H9 (cell line): Measurements from ENCODE around the gene GRM3. TPM values are rescaled to one million over a fixed set of nuclear protein-coding genes. Genes with fewer than 3 reads are reported as not detected.

Source experiments
- DNase-seq: peaks from one replicate; pipeline ENCODE4 v3.0.0-alpha.2; 2017
- H2AFZ ChIP-seq: one replicate; pipeline ENCODE4 v1.6.1; 2013; ENCODE audit warnings: mild to moderate bottlenecking, low read length, control low read depth, moderate library complexity
- H2AK5ac ChIP-seq: 2 replicates; pipeline ENCODE4 v1.6.1; 2013; ENCODE audit warnings: low read length, control low read depth, mixed read lengths; ENCODE audit not compliant: insufficient read length
- H2BK120ac ChIP-seq: one replicate; pipeline ENCODE4 v1.6.1; 2013; ENCODE audit warnings: low read depth, mild to moderate bottlenecking, low read length, control low read depth, inconsistent platforms; ENCODE audit not compliant: poor library complexity, severe bottlenecking
- H2BK12ac ChIP-seq: 2 replicates; pipeline ENCODE4 v1.6.1; 2013; ENCODE audit warnings: low read length, control low read depth, mixed read lengths, low read depth; ENCODE audit not compliant: insufficient read length
- H2BK15ac ChIP-seq: 2 replicates; pipeline ENCODE4 v1.6.1; 2013; ENCODE audit warnings: low read depth, low read length, control low read depth
- H2BK20ac ChIP-seq: one replicate; pipeline ENCODE4 v1.6.1; 2013; ENCODE audit warnings: low read depth, mild to moderate bottlenecking, low read length, control low read depth, inconsistent platforms; ENCODE audit not compliant: poor library complexity, severe bottlenecking
- H2BK5ac ChIP-seq: 2 replicates; pipeline ENCODE4 v1.6.1; 2013; ENCODE audit warnings: low read length, control low read depth, mixed read lengths; ENCODE audit not compliant: insufficient read length
- H3K14ac ChIP-seq: 2 replicates; pipeline ENCODE4 v1.6.1; 2013; ENCODE audit warnings: low read length, control low read depth; ENCODE audit not compliant: insufficient read depth
- H3K18ac ChIP-seq: 2 replicates; pipeline ENCODE4 v1.6.1; 2013; ENCODE audit warnings: low read depth, mild to moderate bottlenecking, mixed read lengths, low read length, control low read depth; ENCODE audit not compliant: insufficient read length
- H3K23ac ChIP-seq: 2 replicates; pipeline ENCODE4 v1.6.1; 2013; ENCODE audit warnings: low read length, control low read depth, mixed read lengths, low read depth; ENCODE audit not compliant: insufficient read length
- H3K23me2 ChIP-seq: 2 replicates; pipeline ENCODE4 v1.6.1; 2013; ENCODE audit warnings: low read depth, mild to moderate bottlenecking, mixed read lengths, low read length, control low read depth; ENCODE audit not compliant: insufficient read length, poor library complexity, severe bottlenecking
- H3K27ac ChIP-seq: 2 replicates; pipeline ENCODE4 v1.5.1; 2013; ENCODE audit warnings: low read length, control low read depth, mixed read lengths, low read depth; ENCODE audit not compliant: insufficient read length
- H3K27me3 ChIP-seq: 2 replicates; pipeline ENCODE4 v1.6.1; 2013; ENCODE audit warnings: low read length, control low read depth, inconsistent platforms; ENCODE audit not compliant: insufficient read depth
- H3K4ac ChIP-seq: 2 replicates; pipeline ENCODE4 v1.6.1; 2013; ENCODE audit warnings: low read depth, mild to moderate bottlenecking, control low read depth, inconsistent platforms, low read length, moderate library complexity
- H3K4me1 ChIP-seq: 2 replicates; pipeline ENCODE4 v1.6.1; 2013; ENCODE audit warnings: low read length, control low read depth, inconsistent platforms; ENCODE audit not compliant: insufficient read depth
- H3K4me2 ChIP-seq: 2 replicates; pipeline ENCODE4 v1.6.1; 2013; ENCODE audit warnings: low read length, control low read depth, mixed read lengths; ENCODE audit not compliant: insufficient read length, insufficient read depth
- H3K56ac ChIP-seq: 2 replicates; pipeline ENCODE4 v1.6.1; 2013; ENCODE audit warnings: low read depth, mild to moderate bottlenecking, mixed read lengths, low read length, control low read depth; ENCODE audit not compliant: insufficient read length
- H3K79me1 ChIP-seq: 2 replicates; pipeline ENCODE4 v1.6.1; 2013; ENCODE audit warnings: low read depth, mild to moderate bottlenecking, moderate library complexity, low read length, control low read depth, inconsistent platforms; ENCODE audit not compliant: insufficient read depth, poor library complexity, severe bottlenecking
- H3K79me2 ChIP-seq: 2 replicates; pipeline ENCODE4 v1.6.1; 2013; ENCODE audit warnings: low read length, control low read depth, inconsistent platforms; ENCODE audit not compliant: insufficient read depth
- H3K9ac ChIP-seq: 2 replicates; pipeline ENCODE4 v1.6.1; 2013; ENCODE audit warnings: low read length, control low read depth, mixed read lengths; ENCODE audit not compliant: insufficient read length; ENCODE audit errors: extremely low read depth
- H3K9me3 ChIP-seq: one replicate; pipeline ENCODE4 v1.6.1; 2013; ENCODE audit warnings: low read depth, low read length, inconsistent platforms; ENCODE audit not compliant: control insufficient read depth
- H3T11ph ChIP-seq: one replicate; pipeline ENCODE4 v1.6.1; 2013; ENCODE audit warnings: mild to moderate bottlenecking, low read length, control low read depth, inconsistent platforms
- H4K20me1 ChIP-seq: one replicate; pipeline ENCODE4 v1.6.1; 2013; ENCODE audit not compliant: control insufficient read depth, insufficient read length, insufficient read depth
- H4K5ac ChIP-seq: 2 replicates; pipeline ENCODE4 v1.6.1; 2013; ENCODE audit warnings: low read depth, mild to moderate bottlenecking, mixed read lengths, low read length, control low read depth; ENCODE audit not compliant: insufficient read length
- H4K8ac ChIP-seq: replicated peaks from 2 replicates; pipeline ENCODE4 v1.6.1; 2013; ENCODE audit warnings: low read length, control low read depth, mixed read lengths, low read depth; ENCODE audit not compliant: insufficient read length
- H4K91ac ChIP-seq: 2 replicates; pipeline ENCODE4 v1.6.1; 2013; ENCODE audit warnings: low read depth, mild to moderate bottlenecking, moderate library complexity, mixed read lengths, low read length, control low read depth; ENCODE audit not compliant: insufficient read length
- H3K27ac Mint-ChIP-seq, 3 experiments: 2 replicates in 2 of 3; 3 replicates in 1 of 3; pipeline ENCODE4 v1.8.0; 2020 to 2021; ENCODE audit warnings: mixed read lengths in 3 of 3, mild to moderate bottlenecking in 1 of 3, moderate library complexity in 1 of 3
- H3K27me3 Mint-ChIP-seq: 2 replicates; pipeline ENCODE4 v1.8.0; 2021; ENCODE audit warnings: low read depth, mild to moderate bottlenecking, moderate library complexity, mixed read lengths
- H3K36me3 Mint-ChIP-seq, 3 experiments: 2 replicates in 2 of 3; 3 replicates in 1 of 3; pipeline ENCODE4 v1.8.0; 2020 to 2021; ENCODE audit warnings: low read depth in 3 of 3, mixed read lengths in 3 of 3; ENCODE audit not compliant: insufficient read depth in 1 of 3
- H3K4me1 Mint-ChIP-seq, 2 experiments: 2 replicates each; pipeline ENCODE4 v1.8.0; 2020; ENCODE audit warnings: mixed read lengths in 2 of 2
- H3K4me3 Mint-ChIP-seq, 2 experiments: 2 replicates in 1 of 2; 3 replicates in 1 of 2; pipeline ENCODE4 v1.8.0; 2020 to 2021; ENCODE audit warnings: mild to moderate bottlenecking in 2 of 2, mixed read lengths in 2 of 2, moderate library complexity in 1 of 2
- H3K9me3 Mint-ChIP-seq, 2 experiments: 2 replicates in 1 of 2; 3 replicates in 1 of 2; pipeline ENCODE4 v1.8.0; 2020; ENCODE audit warnings: mild to moderate bottlenecking in 2 of 2, mixed read lengths in 2 of 2, moderate library complexity in 1 of 2
- CTCF ChIP-seq: fragments of 200-600 bp; sonication (generic); conservative IDR thresholded peaks from 3 replicates; pipeline ENCODE4 v1.8.0; 2021; ENCODE audit warnings: antibody characterized with exemption, mild to moderate bottlenecking
- WGBS: extraction: QIAGEN DNeasy Blood & Tissue Kit; methylation state at CpG from one replicate; pipeline ENCODE4 v1.1.7; 2013; ENCODE audit warnings: missing lambda C conversion rate, low lambda C conversion rate, mixed read lengths; ENCODE audit not compliant: insufficient read length; ENCODE audit errors: extremely low coverage; 5-methylcytosine and 5-hydroxymethylcytosine counted together
- total RNA-seq: library from RNA; stranded (reverse); gene quantifications from 2 replicates; pipeline ENCODE4 v1.2.1, GENCODE V29; 2021

Gene GRM3
- total RNA-seq, 1 experiment from 2014 or later = 0.15 TPM

- H3K36me3 Mint-ChIP-seq = peaks cover 0 to 5% (median 4%) of the 10 kb centered on the region in 3 experiments; a peak in 4 of 7 replicates
- Histone ChIP-seq H3K9ac (no peak overlapping the region), H2BK12ac (no peak overlapping the region), H3K27me3 (no peaks in the 10 kb centered on the region), H2AFZ (no peak overlapping the region), H3T11ph (no peak overlapping the region), H2AK5ac (no peak overlapping the region), H3K79me1 (no peaks in the 10 kb centered on the region), H2BK20ac (no peak overlapping the region), H3K18ac (no peak overlapping the region), H3K23me2 (no peaks in the 10 kb centered on the region), H3K4me1 (no peaks in the 10 kb centered on the region), H3K56ac (no peak overlapping the region), H3K23ac (no peak overlapping the region), H4K5ac (no peak overlapping the region), H3K9me3 (no peaks in the 10 kb centered on the region), H2BK120ac (no peak overlapping the region), H3K27ac (no peak overlapping the region), H3K79me2 (no peaks in the 10 kb centered on the region), H4K91ac (no peak overlapping the region), H3K4me2 (no peak overlapping the region), H4K8ac (no peak overlapping the region), H2BK5ac (no peak overlapping the region), H4K20me1 (no peaks in the 10 kb centered on the region), H3K14ac (no peak overlapping the region), H2BK15ac (no peak overlapping the region), H3K4ac (no peak overlapping the region)
- no peak for DNase-seq
- no CpG with 5 or more reads among the region's 3 CpGs for WGBS
- H3K9me3 Mint-ChIP-seq = no peaks in the 10 kb centered on the region
- TF ChIP-seq CTCF = no peak
- H3K4me3 Mint-ChIP-seq = no peak overlapping the region
- no peaks in the 10 kb centered on the region for H3K27me3 Mint-ChIP-seq
- no peak overlapping the region for H3K27ac Mint-ChIP-seq
- H3K4me1 Mint-ChIP-seq = peaks cover 3 to 6% of the 10 kb centered on the region in 2 experiments
Observed at GRCh38 chr7:86837235-86837634, 193.5 kb downstream of the GRM3 start.
